Stimulated activated CD4-positive, alpha-beta T cell treated with anti-CD3 and anti-CD28 coated beads, TNF-alpha, amount 100 ng/mL, for 24 hours (primary cell): Measurements from ENCODE around the gene DRD2.
"Not testable (repeated sequence)": the region's sequence is repeated elsewhere in the genome, so short reads cannot be mapped to it uniquely, and the experiment has no call there.

Experiments
- DNase-seq, 3 experiments: peaks; one replicate each; pipeline ENCODE4 v3.0.0-alpha.2; 2020; ENCODE audit warnings: low read depth in 3 of 3

The DRD2 gene

DNA sequence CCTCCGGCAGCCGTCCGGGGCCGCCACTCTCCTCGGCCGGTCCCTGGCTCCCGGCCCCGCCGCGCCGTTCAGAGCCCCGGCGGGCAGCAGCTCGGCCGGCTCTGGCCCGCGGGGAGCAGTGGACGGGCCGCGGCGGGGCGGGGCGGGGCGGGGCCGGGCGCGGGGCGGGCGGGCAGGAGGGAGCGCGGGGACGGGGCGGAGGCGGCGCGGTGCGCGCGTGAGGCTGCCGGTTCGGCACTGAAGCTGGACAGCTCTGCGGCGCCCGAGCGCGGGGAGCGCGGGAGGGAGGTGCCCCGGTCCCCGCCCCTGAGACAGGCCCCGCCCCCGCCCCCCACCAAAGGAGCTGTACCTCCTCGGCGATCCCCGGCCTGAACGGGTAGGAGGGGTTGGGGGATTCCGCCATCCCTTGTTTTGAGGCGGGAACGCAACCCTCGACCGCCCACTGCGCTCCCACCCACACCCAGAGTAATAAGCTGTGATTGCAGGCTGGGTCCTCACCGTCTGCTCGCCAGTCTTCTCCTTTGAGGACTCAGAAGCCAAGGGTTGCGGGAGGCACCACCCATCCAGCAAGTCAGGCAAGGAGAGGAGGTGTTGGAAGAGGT is at the start of gene DRD2:
DRD2 (minus strand) TSS at position 239 of the 602 bp plus-strand sequence. CDS start 50,747 bp downstream, outside the sequence.
- DNase-seq = no peak

GRCh38 chr11:113523906-113524305 is 48.7 kb upstream of the DRD2 start:
- not testable (repeated sequence) for DNase-seq

- no peak for DNase-seq
These were observed 46.7 kb upstream of the DRD2 start for GRCh38 chr11:113521737-113522517.

- no peak for DNase-seq
These were observed 44.9 kb upstream of the DRD2 start for GRCh38 chr11:113519989-113520613.

GRCh38 chr11:113518716-113519495 is 43.7 kb upstream of the DRD2 start:
- DNase-seq = no peak

GRCh38 chr11:113517361-113517760 is 42.2 kb upstream of the DRD2 start:
- no peak for DNase-seq

- no peak for DNase-seq
These were observed 39.7 kb upstream of the DRD2 start for GRCh38 chr11:113514856-113515255.

DNA sequence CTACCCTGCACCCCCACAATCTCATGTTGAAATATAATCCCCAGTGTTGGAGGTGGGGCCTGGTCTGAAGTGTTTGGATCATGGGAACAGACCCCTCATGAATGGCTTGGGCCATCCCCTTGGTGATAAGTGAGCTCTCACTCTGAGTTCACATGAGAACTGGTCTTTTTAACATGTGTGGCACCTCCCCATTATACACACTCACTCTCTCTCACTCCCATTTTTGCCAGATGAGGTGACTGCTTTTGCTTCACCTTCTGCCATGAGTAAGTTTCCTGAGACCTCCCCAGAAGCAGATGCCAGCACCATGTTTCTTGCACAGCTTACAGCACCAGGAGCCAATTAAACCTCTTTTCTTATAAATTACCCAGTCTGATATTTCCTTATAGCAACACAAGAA is 32.1 kb upstream of the DRD2 start:
- DNase-seq = no peak

DNA sequence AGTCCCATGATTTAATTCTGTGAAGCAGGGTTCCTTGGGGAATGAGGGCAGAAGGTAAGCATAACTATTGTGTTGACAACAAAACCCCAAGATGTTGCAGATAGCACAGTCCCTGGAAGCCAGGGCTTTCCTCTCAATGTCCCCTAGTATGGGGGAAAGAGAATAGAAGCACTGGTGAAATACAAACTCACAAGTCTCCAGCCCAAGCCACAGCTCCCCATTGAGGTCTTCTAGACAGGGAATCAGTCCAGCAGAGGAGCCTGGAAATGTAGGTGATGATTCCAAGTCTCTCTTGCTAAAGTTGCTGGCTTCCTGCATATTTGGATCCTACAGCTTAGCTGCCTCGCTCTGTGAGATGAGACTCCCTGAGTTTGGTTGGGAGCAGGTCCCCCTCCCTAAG is 31.7 kb upstream of the DRD2 start:
- DNase-seq = no peak

DNA sequence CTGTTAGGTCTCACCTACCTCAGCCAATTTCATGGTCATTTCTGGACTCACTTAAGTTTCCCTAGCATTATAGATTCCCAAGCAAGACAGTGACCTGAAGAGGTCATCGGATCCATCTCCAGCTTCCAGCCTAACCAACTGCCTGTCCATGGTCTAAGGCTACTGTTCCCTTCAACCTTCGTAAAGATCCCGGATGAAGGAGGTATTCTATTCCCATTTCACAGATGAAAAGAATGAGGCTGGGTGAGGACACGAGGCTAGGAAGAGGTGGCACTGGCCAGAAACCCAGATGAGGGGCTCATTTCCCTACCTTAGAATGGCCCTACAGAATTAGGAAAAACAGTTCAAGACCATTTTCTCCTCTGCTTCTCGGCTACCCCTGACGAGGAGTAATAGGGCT is 31.3 kb upstream of the DRD2 start:
- DNase-seq = no peak

GRCh38 chr11:113505541-113506375 is 30.6 kb upstream of the DRD2 start:
- DNase-seq = no peak

GRCh38 chr11:113505046-113505445 is 29.8 kb upstream of the DRD2 start:
- DNase-seq = no peak

- DNase-seq = no peak
These were observed 29.4 kb upstream of the DRD2 start for GRCh38 chr11:113504586-113504985.

DNA sequence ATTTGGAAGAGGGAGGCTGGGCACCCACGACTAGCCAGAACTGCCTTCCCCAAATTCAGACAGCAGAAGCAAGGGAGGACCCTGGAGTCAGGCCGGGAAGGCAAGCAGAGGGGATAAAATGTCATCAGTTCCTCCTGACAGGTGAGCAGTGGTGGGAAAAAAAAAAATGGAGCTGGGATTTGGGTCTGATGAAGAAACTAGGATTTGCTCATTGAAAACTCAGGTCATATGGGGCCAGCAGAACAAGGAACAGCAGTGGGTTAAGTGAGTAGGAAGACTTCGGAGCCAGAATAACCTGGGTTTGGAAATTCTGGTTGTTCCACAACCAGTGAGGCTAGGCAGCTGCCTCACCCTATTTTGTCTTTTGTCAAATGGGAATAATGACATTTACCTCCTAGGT is 28.9 kb upstream of the DRD2 start:
- DNase-seq = no peak

GRCh38 chr11:113497066-113497910 is 22.1 kb upstream of the DRD2 start:
- DNase-seq = no peak

DNA sequence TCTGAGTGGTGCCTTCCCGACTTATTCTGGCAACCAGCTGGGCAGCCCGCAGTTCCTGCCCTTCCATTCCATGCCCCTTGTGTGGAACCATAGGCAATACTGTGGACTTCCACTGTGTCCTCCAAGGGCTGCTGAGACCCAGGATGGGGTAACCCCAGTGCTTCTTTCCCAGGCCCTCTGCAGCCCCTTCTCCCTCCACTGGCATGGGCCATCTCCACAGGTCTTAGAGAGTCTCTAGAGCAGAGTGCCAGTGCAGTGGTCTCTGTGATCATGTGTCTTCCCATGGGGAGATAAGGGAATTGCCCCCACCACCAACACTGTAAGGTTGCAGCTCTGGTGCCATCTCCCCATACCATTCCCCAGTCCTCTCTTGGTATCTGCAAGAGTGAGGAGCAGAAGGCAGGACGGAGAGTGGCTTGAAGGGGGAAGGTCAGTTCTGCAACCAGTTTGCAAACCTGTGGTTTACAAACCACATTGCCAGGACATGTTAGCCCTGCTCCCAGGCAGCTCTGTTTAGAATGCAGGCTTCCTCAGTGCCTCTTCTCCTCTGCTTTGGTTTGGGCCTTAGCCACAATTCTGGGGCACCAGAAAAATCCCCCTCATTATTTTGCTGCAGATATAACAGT is 20.9 kb upstream of the DRD2 start:
- no peak for DNase-seq

- DNase-seq = no peak
These were observed 18.8 kb upstream of the DRD2 start for GRCh38 chr11:113494021-113494420.

DNA sequence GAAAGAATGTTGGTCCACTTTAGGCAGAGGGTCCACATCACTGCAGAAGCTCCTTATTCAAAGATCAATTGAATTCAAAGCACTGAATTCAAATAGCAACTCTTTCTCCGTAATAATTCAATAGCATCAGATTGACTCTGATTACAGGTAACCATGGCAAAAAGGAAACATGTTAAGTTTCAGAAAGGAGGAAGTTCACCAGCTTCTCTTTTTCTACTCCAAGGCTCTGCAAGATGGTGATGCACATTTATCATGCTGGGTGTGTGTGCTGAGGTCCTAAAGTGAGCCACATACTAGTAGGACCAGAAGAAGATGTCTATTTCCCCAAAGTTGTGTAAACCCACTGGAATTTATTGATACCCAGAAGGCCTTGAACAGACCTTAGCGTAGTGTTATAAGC is 18.0 kb upstream of the DRD2 start:
- no peak for DNase-seq

GRCh38 chr11:113488931-113489351 is 13.7 kb upstream of the DRD2 start:
- no peak for DNase-seq

- no peak for DNase-seq
These were observed 12.4 kb upstream of the DRD2 start for GRCh38 chr11:113487622-113488021.
